HL-60 (cell line): ENCODE data around the gene BBS12.

Experiments
- TF ChIP-seq, protein P1 (sequence below): IDR thresholded peaks from one replicate; pipeline ENCODE4 v1.5.1; 2011; ENCODE audit warnings: low read length, control low read depth, inconsistent platforms; ENCODE audit not compliant: insufficient read depth
- TF ChIP-seq, protein P2 (sequence below): IDR thresholded peaks from 2 replicates; pipeline ENCODE4 v1.6.1; 2012; ENCODE audit warnings: low read depth; ENCODE audit not compliant: insufficient replicate concordance

GRCh38 chr4:122728856-122729255 lies 3.6 kb upstream of the BBS12 start:
- TF ChIP-seq, protein P1, sequence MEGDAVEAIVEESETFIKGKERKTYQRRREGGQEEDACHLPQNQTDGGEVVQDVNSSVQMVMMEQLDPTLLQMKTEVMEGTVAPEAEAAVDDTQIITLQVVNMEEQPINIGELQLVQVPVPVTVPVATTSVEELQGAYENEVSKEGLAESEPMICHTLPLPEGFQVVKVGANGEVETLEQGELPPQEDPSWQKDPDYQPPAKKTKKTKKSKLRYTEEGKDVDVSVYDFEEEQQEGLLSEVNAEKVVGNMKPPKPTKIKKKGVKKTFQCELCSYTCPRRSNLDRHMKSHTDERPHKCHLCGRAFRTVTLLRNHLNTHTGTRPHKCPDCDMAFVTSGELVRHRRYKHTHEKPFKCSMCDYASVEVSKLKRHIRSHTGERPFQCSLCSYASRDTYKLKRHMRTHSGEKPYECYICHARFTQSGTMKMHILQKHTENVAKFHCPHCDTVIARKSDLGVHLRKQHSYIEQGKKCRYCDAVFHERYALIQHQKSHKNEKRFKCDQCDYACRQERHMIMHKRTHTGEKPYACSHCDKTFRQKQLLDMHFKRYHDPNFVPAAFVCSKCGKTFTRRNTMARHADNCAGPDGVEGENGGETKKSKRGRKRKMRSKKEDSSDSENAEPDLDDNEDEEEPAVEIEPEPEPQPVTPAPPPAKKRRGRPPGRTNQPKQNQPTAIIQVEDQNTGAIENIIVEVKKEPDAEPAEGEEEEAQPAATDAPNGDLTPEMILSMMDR: no peak
- TF ChIP-seq, protein P2, sequence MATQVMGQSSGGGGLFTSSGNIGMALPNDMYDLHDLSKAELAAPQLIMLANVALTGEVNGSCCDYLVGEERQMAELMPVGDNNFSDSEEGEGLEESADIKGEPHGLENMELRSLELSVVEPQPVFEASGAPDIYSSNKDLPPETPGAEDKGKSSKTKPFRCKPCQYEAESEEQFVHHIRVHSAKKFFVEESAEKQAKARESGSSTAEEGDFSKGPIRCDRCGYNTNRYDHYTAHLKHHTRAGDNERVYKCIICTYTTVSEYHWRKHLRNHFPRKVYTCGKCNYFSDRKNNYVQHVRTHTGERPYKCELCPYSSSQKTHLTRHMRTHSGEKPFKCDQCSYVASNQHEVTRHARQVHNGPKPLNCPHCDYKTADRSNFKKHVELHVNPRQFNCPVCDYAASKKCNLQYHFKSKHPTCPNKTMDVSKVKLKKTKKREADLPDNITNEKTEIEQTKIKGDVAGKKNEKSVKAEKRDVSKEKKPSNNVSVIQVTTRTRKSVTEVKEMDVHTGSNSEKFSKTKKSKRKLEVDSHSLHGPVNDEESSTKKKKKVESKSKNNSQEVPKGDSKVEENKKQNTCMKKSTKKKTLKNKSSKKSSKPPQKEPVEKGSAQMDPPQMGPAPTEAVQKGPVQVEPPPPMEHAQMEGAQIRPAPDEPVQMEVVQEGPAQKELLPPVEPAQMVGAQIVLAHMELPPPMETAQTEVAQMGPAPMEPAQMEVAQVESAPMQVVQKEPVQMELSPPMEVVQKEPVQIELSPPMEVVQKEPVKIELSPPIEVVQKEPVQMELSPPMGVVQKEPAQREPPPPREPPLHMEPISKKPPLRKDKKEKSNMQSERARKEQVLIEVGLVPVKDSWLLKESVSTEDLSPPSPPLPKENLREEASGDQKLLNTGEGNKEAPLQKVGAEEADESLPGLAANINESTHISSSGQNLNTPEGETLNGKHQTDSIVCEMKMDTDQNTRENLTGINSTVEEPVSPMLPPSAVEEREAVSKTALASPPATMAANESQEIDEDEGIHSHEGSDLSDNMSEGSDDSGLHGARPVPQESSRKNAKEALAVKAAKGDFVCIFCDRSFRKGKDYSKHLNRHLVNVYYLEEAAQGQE: no peak
